ENCODE measurements around the gene BOLA2B. TPM values are rescaled to one million over a fixed set of nuclear protein-coding genes. Genes with fewer than 3 reads are reported as not detected.
A peak's percentile ranks its signal among the peaks of the same experiment; 100 is the strongest.

Gene BOLA2B
- total and polyA plus RNA-seq, 9 of the 15 experiments (the other 6 are each of a cell fraction or from before 2014, with no cell fraction given) = 43.9 to 613 (median 181) TPM

DNA sequence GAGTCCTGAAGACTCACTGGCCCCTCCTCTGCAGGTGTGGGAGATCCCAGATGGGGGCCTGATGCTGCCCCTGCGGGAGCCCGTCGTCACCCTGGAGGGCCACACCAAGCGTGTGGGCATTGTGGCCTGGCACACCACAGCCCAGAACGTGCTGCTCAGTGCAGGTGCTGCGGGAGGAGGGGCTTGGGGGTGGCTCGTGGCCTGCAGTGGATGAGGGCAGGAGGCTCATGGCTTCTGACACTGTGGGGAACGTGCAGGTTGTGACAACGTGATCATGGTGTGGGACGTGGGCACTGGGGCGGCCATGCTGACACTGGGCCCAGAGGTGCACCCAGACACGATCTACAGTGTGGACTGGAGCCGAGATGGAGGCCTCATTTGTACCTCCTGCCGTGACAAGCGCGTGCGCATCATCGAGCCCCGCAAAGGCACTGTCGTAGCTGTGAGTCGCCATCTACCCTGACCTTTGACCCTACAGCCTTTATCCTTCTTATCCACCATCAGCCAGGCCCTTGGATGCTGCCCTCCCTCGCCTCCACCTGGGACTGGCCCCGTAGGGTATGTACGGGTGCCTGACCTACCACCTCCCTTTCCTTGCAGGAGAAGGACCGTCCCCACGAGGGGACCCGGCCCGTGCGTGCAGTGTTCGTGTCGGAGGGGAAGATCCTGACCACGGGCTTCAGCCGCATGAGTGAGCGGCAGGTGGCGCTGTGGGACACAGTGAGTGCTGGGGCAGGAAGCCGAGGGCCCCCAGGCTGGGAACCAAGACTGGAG, 6.5 kb downstream of the BOLA2B start (continued):
- TF ChIP-seq, protein P1, sequence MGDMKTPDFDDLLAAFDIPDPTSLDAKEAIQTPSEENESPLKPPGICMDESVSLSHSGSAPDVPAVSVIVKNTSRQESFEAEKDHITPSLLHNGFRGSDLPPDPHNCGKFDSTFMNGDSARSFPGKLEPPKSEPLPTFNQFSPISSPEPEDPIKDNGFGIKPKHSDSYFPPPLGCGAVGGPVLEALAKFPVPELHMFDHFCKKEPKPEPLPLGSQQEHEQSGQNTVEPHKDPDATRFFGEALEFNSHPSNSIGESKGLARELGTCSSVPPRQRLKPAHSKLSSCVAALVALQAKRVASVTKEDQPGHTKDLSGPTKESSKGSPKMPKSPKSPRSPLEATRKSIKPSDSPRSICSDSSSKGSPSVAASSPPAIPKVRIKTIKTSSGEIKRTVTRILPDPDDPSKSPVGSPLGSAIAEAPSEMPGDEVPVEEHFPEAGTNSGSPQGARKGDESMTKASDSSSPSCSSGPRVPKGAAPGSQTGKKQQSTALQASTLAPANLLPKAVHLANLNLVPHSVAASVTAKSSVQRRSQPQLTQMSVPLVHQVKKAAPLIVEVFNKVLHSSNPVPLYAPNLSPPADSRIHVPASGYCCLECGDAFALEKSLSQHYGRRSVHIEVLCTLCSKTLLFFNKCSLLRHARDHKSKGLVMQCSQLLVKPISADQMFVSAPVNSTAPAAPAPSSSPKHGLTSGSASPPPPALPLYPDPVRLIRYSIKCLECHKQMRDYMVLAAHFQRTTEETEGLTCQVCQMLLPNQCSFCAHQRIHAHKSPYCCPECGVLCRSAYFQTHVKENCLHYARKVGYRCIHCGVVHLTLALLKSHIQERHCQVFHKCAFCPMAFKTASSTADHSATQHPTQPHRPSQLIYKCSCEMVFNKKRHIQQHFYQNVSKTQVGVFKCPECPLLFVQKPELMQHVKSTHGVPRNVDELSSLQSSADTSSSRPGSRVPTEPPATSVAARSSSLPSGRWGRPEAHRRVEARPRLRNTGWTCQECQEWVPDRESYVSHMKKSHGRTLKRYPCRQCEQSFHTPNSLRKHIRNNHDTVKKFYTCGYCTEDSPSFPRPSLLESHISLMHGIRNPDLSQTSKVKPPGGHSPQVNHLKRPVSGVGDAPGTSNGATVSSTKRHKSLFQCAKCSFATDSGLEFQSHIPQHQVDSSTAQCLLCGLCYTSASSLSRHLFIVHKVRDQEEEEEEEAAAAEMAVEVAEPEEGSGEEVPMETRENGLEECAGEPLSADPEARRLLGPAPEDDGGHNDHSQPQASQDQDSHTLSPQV (IDR thresholded peaks at IDR 0.05) = no peak; the same call in 1 of the 2 replicates
- peak; percentile 75 for TF ChIP-seq BCOR (IDR thresholded peaks at IDR 0.05)
- TF ChIP-seq, protein P2, sequence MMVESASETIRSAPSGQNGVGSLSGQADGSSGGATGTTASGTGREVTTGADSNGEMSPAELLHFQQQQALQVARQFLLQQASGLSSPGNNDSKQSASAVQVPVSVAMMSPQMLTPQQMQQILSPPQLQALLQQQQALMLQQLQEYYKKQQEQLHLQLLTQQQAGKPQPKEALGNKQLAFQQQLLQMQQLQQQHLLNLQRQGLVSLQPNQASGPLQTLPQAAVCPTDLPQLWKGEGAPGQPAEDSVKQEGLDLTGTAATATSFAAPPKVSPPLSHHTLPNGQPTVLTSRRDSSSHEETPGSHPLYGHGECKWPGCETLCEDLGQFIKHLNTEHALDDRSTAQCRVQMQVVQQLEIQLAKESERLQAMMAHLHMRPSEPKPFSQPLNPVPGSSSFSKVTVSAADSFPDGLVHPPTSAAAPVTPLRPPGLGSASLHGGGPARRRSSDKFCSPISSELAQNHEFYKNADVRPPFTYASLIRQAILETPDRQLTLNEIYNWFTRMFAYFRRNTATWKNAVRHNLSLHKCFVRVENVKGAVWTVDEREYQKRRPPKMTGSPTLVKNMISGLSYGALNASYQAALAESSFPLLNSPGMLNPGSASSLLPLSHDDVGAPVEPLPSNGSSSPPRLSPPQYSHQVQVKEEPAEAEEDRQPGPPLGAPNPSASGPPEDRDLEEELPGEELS (CRISPR knock-in tag; IDR thresholded peaks at IDR 0.05; ENCODE audit: borderline replicate concordance) = peak; percentile 9; the same call in 1 of the 2 replicates
- 0 out of 2 replicates have a peak, but pooled peaks have one; percentile 24 for TF ChIP-seq HNRNPL (IDR thresholded peaks at IDR 0.05; ENCODE audit: low read depth, low read length)
- TF ChIP-seq, protein P3, sequence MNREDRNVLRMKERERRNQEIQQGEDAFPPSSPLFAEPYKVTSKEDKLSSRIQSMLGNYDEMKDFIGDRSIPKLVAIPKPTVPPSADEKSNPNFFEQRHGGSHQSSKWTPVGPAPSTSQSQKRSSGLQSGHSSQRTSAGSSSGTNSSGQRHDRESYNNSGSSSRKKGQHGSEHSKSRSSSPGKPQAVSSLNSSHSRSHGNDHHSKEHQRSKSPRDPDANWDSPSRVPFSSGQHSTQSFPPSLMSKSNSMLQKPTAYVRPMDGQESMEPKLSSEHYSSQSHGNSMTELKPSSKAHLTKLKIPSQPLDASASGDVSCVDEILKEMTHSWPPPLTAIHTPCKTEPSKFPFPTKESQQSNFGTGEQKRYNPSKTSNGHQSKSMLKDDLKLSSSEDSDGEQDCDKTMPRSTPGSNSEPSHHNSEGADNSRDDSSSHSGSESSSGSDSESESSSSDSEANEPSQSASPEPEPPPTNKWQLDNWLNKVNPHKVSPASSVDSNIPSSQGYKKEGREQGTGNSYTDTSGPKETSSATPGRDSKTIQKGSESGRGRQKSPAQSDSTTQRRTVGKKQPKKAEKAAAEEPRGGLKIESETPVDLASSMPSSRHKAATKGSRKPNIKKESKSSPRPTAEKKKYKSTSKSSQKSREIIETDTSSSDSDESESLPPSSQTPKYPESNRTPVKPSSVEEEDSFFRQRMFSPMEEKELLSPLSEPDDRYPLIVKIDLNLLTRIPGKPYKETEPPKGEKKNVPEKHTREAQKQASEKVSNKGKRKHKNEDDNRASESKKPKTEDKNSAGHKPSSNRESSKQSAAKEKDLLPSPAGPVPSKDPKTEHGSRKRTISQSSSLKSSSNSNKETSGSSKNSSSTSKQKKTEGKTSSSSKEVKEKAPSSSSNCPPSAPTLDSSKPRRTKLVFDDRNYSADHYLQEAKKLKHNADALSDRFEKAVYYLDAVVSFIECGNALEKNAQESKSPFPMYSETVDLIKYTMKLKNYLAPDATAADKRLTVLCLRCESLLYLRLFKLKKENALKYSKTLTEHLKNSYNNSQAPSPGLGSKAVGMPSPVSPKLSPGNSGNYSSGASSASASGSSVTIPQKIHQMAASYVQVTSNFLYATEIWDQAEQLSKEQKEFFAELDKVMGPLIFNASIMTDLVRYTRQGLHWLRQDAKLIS (CRISPR knock-in tag; IDR thresholded peaks at IDR 0.05) = no peak
- peak; percentile 29; the same call in 1 of the 2 replicates for TF ChIP-seq JUN (IDR thresholded peaks at IDR 0.05; ENCODE audit: borderline replicate concordance, low read depth, low read length)
- no peak for TF ChIP-seq JUN (CRISPR knock-in tag; IDR thresholded peaks at IDR 0.05; ENCODE audit: borderline replicate concordance)
